ENCODE results near the gene RNF157. TPM values are rescaled to one million over a fixed set of nuclear protein-coding genes. Genes with fewer than 3 reads are reported as not detected.
A peak's percentile ranks its signal among the peaks of the same experiment; 100 is the strongest.

The RNF157 gene
- total and polyA plus RNA-seq, 2 of the 13 experiments (the other 11 are each of a cell fraction or from before 2014, with no cell fraction given), result 0.44 to 1.5 TPM

DNA sequence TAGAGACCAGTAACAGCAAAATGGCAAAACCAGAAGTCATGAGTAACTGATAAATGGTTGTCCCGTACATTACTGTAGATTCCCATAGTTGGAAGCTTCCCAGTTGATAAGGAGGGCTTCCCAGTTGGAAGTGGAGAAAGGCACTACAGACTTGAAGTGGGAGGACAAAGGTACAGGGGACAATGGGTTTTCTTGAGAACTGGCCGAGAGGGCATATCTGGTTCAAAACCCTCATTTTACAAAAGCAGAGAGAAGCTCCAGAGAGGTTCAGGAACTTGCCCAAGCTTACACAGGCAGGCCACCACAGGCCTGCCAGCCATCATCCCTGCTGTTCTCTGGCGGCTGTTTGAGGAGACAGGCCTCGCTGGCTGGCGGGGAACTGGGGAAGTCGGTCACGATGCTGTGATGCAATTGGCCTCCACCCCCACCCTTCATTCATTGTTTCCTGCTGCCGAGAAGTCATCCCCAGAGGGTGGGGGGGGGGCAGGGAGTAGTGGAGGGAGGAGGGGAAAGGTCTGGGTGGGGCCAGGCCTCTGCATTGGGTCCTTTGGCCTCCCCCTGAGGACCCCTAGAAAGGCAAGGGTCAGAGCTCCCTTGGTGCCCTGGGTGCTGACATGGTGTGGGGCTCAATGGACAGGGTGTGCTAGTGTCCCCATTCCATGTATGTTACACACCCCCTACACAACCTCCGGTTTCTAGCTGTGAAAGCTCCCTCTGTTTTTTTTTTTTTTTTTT is 27.9 kb upstream of the RNF157 start (continued):
- TF ChIP-seq, protein P1, sequence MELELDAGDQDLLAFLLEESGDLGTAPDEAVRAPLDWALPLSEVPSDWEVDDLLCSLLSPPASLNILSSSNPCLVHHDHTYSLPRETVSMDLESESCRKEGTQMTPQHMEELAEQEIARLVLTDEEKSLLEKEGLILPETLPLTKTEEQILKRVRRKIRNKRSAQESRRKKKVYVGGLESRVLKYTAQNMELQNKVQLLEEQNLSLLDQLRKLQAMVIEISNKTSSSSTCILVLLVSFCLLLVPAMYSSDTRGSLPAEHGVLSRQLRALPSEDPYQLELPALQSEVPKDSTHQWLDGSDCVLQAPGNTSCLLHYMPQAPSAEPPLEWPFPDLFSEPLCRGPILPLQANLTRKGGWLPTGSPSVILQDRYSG (CRISPR knock-in tag; IDR thresholded peaks at IDR 0.05), result no peak
- TF ChIP-seq, protein P2, sequence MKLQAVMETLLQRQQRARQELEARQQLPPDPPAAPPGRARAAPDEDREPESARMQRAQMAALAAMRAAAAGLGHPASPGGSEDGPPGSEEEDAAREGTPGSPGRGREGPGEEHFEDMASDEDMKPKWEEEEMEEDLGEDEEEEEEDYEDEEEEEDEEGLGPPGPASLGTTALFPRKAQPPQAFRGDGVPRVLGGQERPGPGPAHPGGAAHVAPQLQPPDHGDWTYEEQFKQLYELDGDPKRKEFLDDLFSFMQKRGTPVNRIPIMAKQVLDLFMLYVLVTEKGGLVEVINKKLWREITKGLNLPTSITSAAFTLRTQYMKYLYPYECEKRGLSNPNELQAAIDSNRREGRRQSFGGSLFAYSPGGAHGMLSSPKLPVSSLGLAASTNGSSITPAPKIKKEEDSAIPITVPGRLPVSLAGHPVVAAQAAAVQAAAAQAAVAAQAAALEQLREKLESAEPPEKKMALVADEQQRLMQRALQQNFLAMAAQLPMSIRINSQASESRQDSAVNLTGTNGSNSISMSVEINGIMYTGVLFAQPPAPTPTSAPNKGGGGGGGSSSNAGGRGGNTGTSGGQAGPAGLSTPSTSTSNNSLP (IDR thresholded peaks at IDR 0.05; ENCODE audit: low read depth, low read length), result no peak
- TF ChIP-seq ZNF180 (CRISPR knock-in tag; IDR thresholded peaks at IDR 0.05; ENCODE audit: borderline replicate concordance, low read depth), result no peak
- TF ChIP-seq, protein P3, sequence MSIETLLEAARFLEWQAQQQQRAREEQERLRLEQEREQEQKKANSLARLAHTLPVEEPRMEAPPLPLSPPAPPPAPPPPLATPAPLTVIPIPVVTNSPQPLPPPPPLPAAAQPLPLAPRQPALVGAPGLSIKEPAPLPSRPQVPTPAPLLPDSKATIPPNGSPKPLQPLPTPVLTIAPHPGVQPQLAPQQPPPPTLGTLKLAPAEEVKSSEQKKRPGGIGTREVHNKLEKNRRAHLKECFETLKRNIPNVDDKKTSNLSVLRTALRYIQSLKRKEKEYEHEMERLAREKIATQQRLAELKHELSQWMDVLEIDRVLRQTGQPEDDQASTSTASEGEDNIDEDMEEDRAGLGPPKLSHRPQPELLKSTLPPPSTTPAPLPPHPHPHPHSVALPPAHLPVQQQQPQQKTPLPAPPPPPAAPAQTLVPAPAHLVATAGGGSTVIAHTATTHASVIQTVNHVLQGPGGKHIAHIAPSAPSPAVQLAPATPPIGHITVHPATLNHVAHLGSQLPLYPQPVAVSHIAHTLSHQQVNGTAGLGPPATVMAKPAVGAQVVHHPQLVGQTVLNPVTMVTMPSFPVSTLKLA (IDR thresholded peaks at IDR 0.05), result no peak
- no peak for TF ChIP-seq PHF21A (CRISPR knock-in tag; IDR thresholded peaks at IDR 0.05)
- no peak for TF ChIP-seq ZNF777 (CRISPR knock-in tag; IDR thresholded peaks at IDR 0.05)
- no peak for TF ChIP-seq ZBTB8A (CRISPR knock-in tag; IDR thresholded peaks at IDR 0.05; ENCODE audit: borderline replicate concordance, low read depth)
- no peak for TF ChIP-seq SRSF4 (IDR thresholded peaks at IDR 0.05; ENCODE audit: low read depth, low read length, poor library complexity, severe bottlenecking)
- no peak for TF ChIP-seq HDAC1 (CRISPR knock-in tag; IDR thresholded peaks at IDR 0.05)
- TF ChIP-seq KLF9 (CRISPR knock-in tag; IDR thresholded peaks at IDR 0.05; ENCODE audit: low read depth), result no peak
- no peak for TF ChIP-seq ZFY (CRISPR knock-in tag; IDR thresholded peaks at IDR 0.05)
- no peak for TF ChIP-seq MTF2 (CRISPR knock-in tag; IDR thresholded peaks at IDR 0.05; ENCODE audit: borderline replicate concordance)
- no peak for TF ChIP-seq FOXA1 (IDR thresholded peaks at IDR 0.05)
- peak; percentile 38; the same call in 1 of the 2 replicates for TF ChIP-seq FOXA1 (CRISPR knock-in tag; IDR thresholded peaks at IDR 0.05)
- TF ChIP-seq NR2F2 (IDR thresholded peaks at IDR 0.05; ENCODE audit: borderline replicate concordance, low read depth), result no peak
- no peak for TF ChIP-seq ASH2L (IDR thresholded peaks at IDR 0.05; ENCODE audit: insufficient read length, low read depth, low read length)
- no peak for TF ChIP-seq ZNF788 (CRISPR knock-in tag; IDR thresholded peaks at IDR 0.05; ENCODE audit: borderline replicate concordance)
- no peak for TF ChIP-seq ZNF337 (CRISPR knock-in tag; IDR thresholded peaks at IDR 0.05; ENCODE audit: borderline replicate concordance, low read depth)
- TF ChIP-seq, protein P4, sequence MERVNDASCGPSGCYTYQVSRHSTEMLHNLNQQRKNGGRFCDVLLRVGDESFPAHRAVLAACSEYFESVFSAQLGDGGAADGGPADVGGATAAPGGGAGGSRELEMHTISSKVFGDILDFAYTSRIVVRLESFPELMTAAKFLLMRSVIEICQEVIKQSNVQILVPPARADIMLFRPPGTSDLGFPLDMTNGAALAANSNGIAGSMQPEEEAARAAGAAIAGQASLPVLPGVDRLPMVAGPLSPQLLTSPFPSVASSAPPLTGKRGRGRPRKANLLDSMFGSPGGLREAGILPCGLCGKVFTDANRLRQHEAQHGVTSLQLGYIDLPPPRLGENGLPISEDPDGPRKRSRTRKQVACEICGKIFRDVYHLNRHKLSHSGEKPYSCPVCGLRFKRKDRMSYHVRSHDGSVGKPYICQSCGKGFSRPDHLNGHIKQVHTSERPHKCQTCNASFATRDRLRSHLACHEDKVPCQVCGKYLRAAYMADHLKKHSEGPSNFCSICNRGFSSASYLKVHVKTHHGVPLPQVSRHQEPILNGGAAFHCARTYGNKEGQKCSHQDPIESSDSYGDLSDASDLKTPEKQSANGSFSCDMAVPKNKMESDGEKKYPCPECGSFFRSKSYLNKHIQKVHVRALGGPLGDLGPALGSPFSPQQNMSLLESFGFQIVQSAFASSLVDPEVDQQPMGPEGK (CRISPR knock-in tag; IDR thresholded peaks at IDR 0.05), result peak; percentile 36; the same call in 1 of the 2 replicates
- TF ChIP-seq, protein P5, sequence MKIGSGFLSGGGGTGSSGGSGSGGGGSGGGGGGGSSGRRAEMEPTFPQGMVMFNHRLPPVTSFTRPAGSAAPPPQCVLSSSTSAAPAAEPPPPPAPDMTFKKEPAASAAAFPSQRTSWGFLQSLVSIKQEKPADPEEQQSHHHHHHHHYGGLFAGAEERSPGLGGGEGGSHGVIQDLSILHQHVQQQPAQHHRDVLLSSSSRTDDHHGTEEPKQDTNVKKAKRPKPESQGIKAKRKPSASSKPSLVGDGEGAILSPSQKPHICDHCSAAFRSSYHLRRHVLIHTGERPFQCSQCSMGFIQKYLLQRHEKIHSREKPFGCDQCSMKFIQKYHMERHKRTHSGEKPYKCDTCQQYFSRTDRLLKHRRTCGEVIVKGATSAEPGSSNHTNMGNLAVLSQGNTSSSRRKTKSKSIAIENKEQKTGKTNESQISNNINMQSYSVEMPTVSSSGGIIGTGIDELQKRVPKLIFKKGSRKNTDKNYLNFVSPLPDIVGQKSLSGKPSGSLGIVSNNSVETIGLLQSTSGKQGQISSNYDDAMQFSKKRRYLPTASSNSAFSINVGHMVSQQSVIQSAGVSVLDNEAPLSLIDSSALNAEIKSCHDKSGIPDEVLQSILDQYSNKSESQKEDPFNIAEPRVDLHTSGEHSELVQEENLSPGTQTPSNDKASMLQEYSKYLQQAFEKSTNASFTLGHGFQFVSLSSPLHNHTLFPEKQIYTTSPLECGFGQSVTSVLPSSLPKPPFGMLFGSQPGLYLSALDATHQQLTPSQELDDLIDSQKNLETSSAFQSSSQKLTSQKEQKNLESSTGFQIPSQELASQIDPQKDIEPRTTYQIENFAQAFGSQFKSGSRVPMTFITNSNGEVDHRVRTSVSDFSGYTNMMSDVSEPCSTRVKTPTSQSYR (CRISPR knock-in tag; IDR thresholded peaks at IDR 0.05; ENCODE audit: borderline replicate concordance), result peak; percentile 23; the same call in 1 of the 2 replicates
